GM19239 (cell line): ENCODE measurements around the gene RGS7.
"Not testable (repeated sequence)": the region's sequence is repeated elsewhere in the genome, so short reads cannot be mapped to it uniquely, and the experiment has no call there.

Experiments used
- DNase-seq: peaks from one replicate; pipeline ENCODE4 v3.0.0; 2011; ENCODE audit warnings: low spot score; ENCODE audit not compliant: insufficient read length
- FAIRE-seq: peaks from 2 replicates; lab custom pipeline; 2011; peaks lifted over from hg19 to GRCh38; lab: Jason Lieb, UNC

Gene RGS7

GRCh38 chr1:240820816-240821215 lies 536.2 kb downstream of the RGS7 start:
- FAIRE-seq = no peak

DNA sequence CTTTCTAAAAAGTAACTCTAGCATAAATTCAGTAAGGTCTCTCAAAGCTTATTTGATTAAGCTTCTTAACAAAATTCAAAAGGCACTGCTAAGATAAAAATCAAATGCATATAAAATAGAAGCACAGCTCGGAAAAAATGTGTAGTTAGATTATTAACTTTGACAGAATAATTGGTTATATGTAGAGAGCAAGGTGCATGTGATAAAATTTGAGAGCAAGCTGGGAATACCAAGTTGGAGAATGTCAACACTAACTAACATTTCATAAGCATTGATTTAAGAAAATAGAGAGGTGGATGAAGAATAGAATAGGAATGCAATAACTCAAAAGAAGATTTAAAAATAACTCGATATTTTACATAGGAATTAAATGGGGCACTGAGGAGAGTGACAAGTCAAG lies 540.5 kb downstream of the RGS7 start:
- DNase-seq (no peak), FAIRE-seq (no peak)

More at GRCh38 chr1:240820816-240821215, 536.2 kb downstream of the RGS7 start:
- no peak for DNase-seq

- no peak for FAIRE-seq
- no peak for DNase-seq
Observed at GRCh38 chr1:240813720-240814119, 543.3 kb downstream of the RGS7 start.

GRCh38 chr1:240811256-240811655 lies 545.7 kb downstream of the RGS7 start:
- DNase-seq (no peak), FAIRE-seq (no peak)

DNA sequence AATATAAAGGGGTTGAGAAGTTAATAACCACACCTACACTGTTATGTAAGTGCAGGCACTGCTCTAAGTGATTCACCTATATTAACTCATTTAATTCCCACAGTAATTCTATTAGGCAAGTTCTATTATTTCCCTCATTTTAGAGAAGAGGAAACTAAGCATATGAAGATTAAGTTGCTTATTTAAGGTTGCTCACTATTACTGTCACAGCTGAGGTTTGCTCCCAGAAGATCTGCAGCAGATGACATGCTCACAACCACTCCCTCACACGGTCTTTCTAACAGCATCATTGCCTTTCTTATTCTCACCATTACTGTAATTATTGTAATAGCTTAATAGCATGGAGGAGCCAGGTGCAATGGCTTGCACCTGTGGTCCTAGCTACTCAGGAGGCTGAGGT lies 548.6 kb downstream of the RGS7 start:
- DNase-seq (no peak), FAIRE-seq (no peak)

DNA sequence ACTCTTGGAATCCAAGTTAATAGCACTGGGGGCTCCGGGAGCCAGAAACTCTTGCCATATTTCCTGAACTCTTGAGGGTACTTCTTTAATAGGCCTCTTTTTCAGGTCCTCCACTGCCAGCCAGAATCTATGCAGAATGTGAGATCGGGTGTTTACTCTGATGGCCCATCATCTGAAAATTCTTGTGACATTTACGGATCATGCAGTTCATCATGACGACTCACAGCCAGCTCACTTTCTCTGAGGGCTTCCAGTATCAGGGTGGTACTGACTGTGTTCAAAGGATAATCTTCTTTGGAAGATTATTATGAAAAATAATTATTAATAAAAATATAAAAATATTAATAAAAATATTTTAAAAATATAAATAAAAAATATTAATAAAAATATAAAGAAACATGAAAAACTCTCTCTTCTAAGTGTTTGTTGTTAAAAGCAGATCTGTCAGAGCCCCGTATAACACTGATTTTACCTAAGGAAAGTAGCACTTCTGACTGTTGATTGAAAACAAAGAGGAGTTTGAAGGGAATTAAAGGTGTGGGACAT lies 550.7 kb downstream of the RGS7 start:
- no peak for FAIRE-seq

GRCh38 chr1:240804475-240804874 lies 552.5 kb downstream of the RGS7 start:
- no peak for DNase-seq
- FAIRE-seq = no peak

More for the DNA sequence above, 550.7 kb downstream of the RGS7 start:
- DNase-seq = no peak

- no peak for DNase-seq
- no peak for FAIRE-seq
Observed at GRCh38 chr1:240803151-240803550, 553.9 kb downstream of the RGS7 start.

DNA sequence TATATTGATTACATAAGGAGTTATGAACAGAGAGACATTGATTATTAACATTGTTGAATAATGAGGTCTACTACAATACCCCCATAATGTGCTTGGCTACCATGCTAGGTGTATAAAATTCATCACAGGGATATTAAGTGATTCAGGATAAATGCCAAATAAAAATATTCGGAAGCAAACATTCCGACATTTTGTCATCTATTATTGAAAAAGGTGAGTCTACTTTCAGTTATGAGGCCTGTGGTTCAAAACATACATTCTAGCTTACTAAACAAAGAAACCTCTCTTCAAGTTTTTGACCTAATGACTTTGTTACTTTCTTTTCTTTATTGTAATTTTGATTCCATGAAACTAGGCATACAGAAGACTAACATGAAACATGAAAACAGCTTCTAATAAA lies 554.7 kb downstream of the RGS7 start:
- FAIRE-seq = no peak

GRCh38 chr1:240801442-240801841 lies 555.6 kb downstream of the RGS7 start:
- FAIRE-seq (no peak), DNase-seq (no peak)

More for the DNA sequence above, 554.7 kb downstream of the RGS7 start:
- DNase-seq = no peak

DNA sequence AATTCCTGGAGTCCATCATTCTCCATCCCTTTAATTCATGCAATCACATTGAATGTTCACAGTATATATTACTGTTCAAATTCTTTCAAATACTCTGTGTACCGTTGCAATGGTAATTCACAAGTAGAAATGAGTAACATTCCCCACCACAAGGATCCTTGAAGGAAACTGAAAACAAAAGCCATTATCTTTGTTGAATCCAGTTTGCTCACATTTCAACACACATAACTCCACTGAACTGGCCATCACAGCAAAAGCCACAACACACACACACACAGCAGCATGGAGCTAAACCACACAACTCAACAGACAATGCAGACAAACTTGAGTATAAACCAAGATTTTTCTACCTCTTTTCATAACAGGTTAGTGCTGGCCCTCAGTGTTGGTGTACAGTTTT lies 556.7 kb downstream of the RGS7 start:
- FAIRE-seq (no peak), DNase-seq (no peak)

DNA sequence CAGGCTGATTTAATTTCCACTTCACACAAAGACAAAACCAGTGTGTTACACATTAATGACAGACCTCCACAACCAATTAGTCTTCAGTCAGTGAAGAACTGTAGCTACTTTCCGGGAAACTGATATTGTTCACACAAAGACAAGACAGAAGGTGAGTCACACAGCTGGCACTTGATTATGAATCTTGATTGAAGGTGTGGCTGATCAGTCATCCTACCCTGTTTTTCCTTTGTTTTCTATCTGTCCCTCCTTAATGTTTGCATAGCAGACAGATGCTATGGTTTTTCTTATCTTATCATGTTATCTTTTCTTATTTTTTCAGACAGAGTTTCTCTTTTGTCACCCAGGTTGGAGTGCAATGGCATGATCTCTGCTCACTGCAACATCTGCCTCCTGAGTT lies 560.0 kb downstream of the RGS7 start:
- no peak for DNase-seq
- FAIRE-seq = no peak

GRCh38 chr1:240794046-240794843 lies 562.8 kb downstream of the RGS7 start:
- DNase-seq = no peak
- no peak for FAIRE-seq

GRCh38 chr1:240792915-240793529 lies 564.0 kb downstream of the RGS7 start:
- DNase-seq (no peak), FAIRE-seq (no peak)

DNA sequence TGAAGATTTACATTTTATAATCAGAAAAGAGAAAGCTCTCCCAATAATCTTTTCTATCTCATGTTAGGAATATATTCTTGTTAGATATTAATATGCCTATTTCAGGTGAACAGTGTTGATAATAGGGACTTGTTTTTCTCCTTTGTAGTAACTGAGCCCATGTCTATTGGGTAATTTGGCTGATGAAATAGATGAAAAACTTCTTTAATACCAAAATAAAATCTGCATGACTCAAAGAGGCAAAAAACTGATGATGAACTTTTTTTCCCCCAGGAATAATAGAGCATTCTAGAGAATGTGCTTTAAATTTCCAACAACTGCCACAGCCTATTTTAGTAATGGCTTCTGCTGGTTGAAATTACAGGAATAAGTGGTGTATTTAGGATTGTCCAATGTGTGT lies 566.1 kb downstream of the RGS7 start:
- no peak for FAIRE-seq
- no peak for DNase-seq

- DNase-seq (no peak), FAIRE-seq (no peak)
Observed at GRCh38 chr1:240786880-240787279, 570.1 kb downstream of the RGS7 start.

- DNase-seq (no peak), FAIRE-seq (no peak)
Observed at GRCh38 chr1:240784776-240785175, 572.2 kb downstream of the RGS7 start.

- not testable (repeated sequence) for FAIRE-seq, DNase-seq
Observed at GRCh38 chr1:240783728-240784137, 573.3 kb downstream of the RGS7 start.

DNA sequence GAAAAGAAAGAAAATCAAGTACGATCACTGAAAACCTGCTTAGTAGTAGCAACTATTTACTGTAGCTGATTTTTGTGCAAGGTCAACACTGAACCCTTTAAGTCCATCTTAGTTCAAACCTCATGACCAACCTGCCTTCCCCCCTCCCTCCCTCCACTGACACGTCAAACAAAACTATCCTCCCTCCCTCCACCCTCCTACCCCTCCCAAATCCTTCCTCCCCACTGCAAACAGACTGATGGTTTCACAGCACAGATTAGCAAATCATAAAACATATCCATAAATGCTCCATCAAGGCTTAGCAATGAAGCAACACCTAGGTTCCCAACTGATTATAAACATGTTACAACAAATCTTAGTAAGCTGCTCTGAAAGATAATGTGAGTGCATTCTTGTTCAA lies 580.8 kb downstream of the RGS7 start:
- DNase-seq (no peak), FAIRE-seq (no peak)

- FAIRE-seq (no peak), DNase-seq (no peak)
Observed at GRCh38 chr1:240772131-240772530, 584.9 kb downstream of the RGS7 start.

DNA sequence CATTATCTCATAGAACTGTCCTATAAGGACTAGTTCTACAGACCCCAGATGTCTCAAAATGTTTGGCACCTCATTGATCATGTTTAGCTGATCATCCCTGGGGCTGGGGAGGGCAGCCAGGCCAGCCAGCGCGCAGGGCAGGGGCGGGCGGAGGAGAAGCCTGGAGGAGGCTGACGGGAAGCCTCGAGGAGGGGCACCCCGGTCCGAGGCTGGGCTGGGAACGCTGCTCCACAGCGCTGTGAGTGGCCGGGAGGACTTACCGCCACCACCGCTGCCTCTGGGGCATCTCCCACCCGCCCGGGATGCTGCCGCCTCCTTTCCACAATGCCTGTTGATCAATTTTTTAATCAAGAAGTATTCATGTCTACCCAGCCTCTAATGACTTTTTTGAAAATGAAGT lies 585.6 kb downstream of the RGS7 start:
- DNase-seq (no peak), FAIRE-seq (no peak)
